Right forelimb (tissue), 1 donor: Measurements from ENCODE around the gene ZNF804B.
"Not testable (repeated sequence)": the region's sequence is repeated elsewhere in the genome, so short reads cannot be mapped to it uniquely, and the experiment has no call there.

ENCODE experiments used
- DNase-seq: peaks from one replicate; pipeline ENCODE4 v3.0.0-alpha.2; 2018

ZNF804B gene

GRCh38 chr7:89104748-89105685 lies 345.5 kb downstream of the ZNF804B start:
- DNase-seq = no peak

GRCh38 chr7:89123871-89124270 lies 364.4 kb downstream of the ZNF804B start:
- DNase-seq = no peak

- no peak for DNase-seq
These were observed 370.3 kb downstream of the ZNF804B start for GRCh38 chr7:89129600-89130375.

DNA sequence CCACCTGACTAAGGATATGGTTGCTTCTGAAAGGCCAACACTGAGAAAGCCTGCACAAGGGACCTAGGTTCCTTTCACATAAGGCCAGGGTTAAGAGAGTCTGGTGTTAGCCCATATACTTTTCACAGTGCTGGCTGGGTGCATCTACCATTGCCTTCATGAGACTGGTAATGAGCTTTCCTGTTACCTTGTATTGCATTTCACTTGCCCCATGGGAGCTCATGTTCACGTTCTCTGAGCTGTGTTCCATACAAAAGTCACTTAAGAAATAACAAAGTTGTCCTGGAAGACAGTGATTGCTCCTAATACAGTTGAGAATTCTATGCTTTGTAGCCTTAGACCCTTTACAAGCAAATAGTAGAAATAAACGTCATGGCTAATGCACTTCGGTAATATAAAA lies 373.9 kb downstream of the ZNF804B start:
- no peak for DNase-seq

DNA sequence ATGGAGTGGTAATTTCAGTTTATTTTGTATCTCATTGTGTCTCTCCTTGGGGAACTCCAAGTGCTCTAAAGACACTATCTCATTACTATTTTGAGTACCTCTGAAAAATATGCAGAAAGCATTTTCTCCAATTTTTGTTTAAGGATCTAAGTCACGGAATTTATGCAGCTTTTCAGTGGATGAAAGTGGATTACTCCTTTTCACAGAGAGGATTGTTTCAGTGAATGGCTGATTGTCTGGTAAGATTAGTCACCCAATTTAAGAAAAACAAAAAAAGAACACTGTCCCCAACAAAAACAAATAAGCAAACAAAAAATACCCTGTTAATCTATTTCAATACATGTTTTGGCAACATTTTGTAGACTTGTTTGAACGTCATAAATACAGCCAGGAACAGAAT lies 374.3 kb downstream of the ZNF804B start:
- DNase-seq = no peak

GRCh38 chr7:89145801-89146200 lies 386.3 kb downstream of the ZNF804B start:
- DNase-seq = no peak

DNA sequence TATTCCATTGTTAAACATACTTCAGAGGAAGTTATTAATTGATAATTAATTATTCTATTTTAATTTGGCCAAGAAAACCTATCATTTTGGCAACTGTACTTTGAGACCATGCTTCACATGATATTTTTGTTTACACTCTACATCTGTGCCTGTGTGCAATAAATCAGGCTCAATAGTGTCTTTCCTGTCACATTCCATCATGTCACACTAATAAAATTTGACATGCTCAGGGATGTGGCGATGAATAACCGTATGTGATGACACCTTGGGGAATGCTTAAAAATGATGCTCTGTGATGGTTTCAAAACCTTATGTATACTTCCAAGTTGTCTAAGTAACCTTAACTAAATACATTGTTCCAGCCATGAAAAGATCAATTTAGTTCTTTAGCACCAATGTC lies 400.6 kb downstream of the ZNF804B start:
- DNase-seq = no peak

- DNase-seq = no peak
These were observed 405.9 kb downstream of the ZNF804B start for GRCh38 chr7:89165421-89165820.

- no peak for DNase-seq
These were observed 411.1 kb downstream of the ZNF804B start for GRCh38 chr7:89170628-89171027.

GRCh38 chr7:89182116-89182515 lies 422.6 kb downstream of the ZNF804B start:
- DNase-seq = no peak

- no peak for DNase-seq
These were observed 424.2 kb downstream of the ZNF804B start for GRCh38 chr7:89183712-89184111.

- no peak for DNase-seq
These were observed 441.3 kb downstream of the ZNF804B start for GRCh38 chr7:89200758-89201157.

DNA sequence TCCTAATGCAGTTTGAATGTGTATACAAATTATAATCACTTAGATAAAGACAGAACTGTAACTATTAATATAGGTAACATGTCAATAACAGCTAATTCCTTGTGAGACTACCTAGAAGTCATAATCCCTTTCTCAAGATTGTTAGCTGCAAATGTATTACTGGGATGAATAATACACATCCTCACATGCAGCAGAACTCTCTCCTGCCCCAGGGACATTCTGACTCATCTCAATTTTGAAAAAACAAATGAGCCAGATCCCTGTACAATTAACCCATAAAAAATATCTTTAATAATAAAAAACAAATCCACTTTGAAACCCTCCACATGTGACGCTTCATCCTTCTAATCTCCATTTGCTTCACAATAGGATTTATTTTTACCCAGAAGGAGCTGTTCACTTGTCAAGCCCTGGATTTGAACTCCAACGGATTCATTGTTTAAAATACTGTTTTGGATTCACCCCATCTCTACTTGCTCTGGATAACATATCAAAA lies 464.4 kb downstream of the ZNF804B start:
- DNase-seq = no peak

DNA sequence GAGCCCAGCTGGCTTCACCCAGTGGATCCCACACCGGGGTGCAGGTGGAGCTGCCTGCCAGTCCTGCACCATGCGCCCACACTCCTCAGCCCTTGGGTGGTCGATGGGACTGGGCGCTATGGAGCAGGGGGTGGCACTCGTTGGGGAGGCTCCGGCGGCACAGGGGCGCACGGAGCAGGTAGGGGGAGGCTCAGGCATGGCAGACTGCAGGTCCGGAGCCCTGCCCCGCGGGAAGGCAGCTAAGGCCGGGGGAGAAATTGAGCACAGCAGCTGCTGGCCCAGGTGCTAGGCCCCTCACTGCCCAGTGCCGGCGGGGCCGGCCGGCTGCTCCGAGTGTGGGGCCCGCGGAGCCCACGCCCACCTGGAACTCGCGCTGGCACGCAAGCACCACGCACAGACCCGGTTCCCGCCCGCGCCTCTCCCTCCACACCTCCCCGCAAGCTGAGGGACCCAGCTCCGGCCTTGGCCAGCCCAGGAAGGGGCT lies 469.2 kb downstream of the ZNF804B start:
- DNase-seq = not testable (repeated sequence)

DNA sequence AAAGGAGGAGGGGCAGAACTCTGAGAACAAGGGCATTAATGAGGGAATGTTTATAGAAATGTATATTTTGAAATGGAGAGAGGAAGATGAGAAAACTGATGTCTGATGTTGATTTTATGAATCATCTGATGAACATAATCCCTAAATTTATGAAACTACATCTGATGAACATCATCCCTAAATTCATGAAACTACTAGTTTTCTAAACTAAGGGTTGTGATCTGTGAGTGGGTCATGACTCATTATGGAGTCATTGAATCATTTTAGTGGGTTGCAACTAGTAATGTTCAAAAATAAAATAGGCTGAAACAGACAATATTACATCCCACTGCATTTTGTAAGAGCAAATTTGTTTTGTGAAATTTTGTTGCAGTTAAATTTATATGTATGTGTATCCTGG lies 478.7 kb downstream of the ZNF804B start:
- DNase-seq = no peak

GRCh38 chr7:89246196-89246595 lies 486.7 kb downstream of the ZNF804B start:
- DNase-seq = no peak

DNA sequence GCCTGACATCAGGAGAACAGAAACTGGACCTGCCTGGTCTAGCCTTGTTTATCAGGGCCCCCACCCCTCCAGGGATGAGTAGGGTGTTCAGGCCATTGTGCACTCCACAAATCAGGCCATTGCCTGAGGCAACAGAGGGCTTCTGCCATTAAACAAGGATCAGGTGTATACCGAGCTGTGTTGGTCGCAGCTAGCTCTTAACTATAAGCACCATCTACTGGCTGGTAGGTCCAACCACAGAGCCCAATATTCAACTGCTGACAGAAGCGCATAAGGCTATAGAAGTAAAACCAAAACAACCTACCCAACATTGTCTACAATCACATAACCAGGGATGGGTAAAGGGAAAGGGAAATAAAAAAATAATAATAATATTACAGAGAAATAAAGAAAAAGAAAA lies 487.7 kb downstream of the ZNF804B start:
- no peak for DNase-seq

DNA sequence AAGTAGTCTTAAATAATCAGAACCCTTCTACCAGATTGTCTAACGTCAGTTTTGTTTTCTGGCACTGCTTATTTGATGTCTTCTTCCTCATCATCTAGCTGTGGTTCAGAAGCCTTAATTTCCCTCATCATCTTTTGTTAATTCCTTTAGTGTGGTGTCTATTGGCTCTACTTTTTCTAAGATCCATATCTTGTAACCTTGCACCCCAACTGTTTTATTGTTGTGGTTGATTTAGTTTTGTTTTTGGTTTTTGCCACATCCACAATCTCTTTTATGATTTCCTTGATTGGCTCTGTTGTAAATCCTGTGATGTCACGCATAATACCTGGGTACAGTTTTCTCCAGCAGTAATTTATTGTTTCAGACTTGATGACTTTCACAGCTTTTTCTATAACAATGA lies 499.6 kb downstream of the ZNF804B start:
- no peak for DNase-seq

GRCh38 chr7:89264126-89264525 lies 504.6 kb downstream of the ZNF804B start:
- no peak for DNase-seq

GRCh38 chr7:89265631-89266030 lies 506.1 kb downstream of the ZNF804B start:
- no peak for DNase-seq

- no peak for DNase-seq
These were observed 523.8 kb downstream of the ZNF804B start for GRCh38 chr7:89283302-89283701.

DNA sequence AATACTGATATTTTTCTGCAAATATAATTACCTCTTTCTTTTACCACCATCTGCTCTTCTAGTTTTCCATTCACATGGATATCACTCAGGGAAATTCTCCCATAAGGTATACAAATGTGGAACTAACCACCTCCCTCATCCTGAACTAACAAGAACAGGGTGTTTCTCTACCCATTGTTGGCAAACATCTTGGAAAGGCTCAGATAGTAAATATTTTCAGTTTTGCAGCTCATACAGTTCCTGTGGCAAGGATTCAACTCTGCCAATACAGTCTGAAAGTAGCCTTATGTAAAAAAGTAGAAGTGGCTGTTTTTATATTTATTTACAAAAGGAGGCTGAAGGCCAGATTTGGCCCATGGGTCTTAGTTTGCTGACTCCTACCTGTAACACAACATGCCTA lies 549.0 kb downstream of the ZNF804B start:
- DNase-seq = no peak

- no peak for DNase-seq
These were observed 552.4 kb downstream of the ZNF804B start for GRCh38 chr7:89311886-89312285.

DNA sequence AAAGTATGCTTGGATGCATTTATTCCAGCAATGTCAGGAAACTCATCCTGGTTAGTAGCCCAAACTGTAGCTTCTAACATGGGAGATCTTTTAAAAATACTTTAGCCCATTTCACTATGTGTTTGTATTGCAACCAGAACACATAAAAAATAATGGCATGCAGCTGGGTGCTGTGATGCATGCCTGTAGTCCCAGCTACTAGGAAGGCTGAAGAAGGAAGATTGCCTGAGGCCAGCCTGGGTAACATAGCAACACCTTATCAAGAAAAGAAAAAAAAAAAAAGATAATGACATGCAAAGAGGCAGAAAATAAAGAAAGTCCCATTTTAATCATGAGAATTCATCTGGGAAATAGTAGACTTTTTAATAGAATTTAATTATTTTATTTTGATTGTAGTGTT lies 553.1 kb downstream of the ZNF804B start:
- DNase-seq = no peak
